ENCODE results near the gene USP25.

DNA sequence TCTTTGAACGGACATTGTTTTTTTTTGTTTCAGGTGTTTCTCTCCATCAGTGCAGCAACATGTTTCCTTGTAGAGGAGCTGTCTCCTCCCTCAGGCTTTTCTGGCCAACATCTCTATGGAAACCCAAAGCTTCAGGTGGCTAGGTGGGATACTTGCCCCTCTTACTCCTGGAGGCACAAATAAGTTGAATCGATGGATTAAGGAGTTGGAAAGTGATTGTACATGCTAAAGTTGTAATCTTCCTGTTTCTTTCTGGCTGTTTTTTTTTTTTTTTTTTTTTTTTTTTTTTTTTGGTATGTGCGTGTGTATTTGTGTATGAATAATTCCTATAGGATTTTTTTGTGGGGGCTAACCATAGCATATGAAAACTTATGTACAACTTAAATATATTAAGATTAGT, 10.6 kb downstream of the USP25 start:
- TF ChIP-seq, protein P1, sequence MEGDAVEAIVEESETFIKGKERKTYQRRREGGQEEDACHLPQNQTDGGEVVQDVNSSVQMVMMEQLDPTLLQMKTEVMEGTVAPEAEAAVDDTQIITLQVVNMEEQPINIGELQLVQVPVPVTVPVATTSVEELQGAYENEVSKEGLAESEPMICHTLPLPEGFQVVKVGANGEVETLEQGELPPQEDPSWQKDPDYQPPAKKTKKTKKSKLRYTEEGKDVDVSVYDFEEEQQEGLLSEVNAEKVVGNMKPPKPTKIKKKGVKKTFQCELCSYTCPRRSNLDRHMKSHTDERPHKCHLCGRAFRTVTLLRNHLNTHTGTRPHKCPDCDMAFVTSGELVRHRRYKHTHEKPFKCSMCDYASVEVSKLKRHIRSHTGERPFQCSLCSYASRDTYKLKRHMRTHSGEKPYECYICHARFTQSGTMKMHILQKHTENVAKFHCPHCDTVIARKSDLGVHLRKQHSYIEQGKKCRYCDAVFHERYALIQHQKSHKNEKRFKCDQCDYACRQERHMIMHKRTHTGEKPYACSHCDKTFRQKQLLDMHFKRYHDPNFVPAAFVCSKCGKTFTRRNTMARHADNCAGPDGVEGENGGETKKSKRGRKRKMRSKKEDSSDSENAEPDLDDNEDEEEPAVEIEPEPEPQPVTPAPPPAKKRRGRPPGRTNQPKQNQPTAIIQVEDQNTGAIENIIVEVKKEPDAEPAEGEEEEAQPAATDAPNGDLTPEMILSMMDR (IDR thresholded peaks at IDR 0.05; ENCODE audit: low read depth, low read length, poor library complexity, severe bottlenecking), result no peak
- no peak for TF ChIP-seq EZH2phosphoT487 (IDR thresholded peaks at IDR 0.05; ENCODE audit: borderline replicate concordance, low read length)

All from DOHH2 (cell line).